NCI-H146 treated with DMSO at 0.1 percent for 48 hours (cell line): Measurements from ENCODE around the gene FA2H.
"Not testable (repeated sequence)": the region's sequence is repeated elsewhere in the genome, so short reads cannot be mapped to it uniquely, and the experiment has no call there.

Experiments used
- DNase-seq: peaks from one replicate; lab custom pipeline; 2025; ENCODE audit not compliant: unreplicated experiment; lab: John Stamatoyannopoulos, UW

FA2H gene

GRCh38 chr16:74691093-74691855 is 83.3 kb downstream of the FA2H start:
- DNase-seq: no peak

DNA sequence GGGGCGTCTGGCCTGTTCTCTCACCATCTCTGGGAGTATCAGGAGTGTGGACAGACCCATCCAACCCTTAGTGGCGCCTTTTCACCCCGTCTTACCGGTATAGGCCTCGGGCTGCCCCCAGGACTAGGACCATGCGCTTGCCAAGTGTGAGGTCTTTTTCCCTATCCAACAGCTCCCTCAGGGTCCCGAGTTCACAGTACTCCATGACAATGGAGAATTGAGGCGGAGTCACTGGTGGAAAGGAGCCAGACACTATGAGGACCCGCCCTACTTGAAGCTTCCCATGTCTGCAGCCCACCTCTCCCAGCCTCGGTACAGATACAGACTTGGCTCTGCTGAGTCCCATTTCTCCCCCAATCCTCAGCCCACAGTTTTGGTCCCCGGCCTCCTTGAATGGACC is 92.1 kb downstream of the FA2H start:
- no peak for DNase-seq

GRCh38 chr16:74680681-74681080 is 93.9 kb downstream of the FA2H start:
- DNase-seq: no peak

DNA sequence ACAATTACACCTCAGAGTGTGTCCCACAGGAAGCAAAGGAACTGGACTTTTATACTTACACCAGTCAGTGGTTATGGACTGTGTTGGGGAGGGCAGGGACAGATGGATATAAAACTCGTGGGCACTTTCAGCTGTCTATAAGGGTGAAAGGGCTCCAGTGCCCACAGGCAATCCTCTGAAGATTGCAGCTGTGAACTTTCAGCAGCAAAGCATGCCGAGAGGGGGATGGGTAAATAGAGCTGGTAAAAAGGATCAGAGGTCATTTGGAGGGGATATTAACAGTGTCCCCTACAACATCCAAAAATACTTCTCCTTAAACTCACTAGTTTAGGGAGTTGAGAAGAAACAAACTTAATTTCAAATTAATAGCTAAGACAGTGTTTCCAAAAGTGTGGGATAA is 94.6 kb downstream of the FA2H start:
- no peak for DNase-seq

DNA sequence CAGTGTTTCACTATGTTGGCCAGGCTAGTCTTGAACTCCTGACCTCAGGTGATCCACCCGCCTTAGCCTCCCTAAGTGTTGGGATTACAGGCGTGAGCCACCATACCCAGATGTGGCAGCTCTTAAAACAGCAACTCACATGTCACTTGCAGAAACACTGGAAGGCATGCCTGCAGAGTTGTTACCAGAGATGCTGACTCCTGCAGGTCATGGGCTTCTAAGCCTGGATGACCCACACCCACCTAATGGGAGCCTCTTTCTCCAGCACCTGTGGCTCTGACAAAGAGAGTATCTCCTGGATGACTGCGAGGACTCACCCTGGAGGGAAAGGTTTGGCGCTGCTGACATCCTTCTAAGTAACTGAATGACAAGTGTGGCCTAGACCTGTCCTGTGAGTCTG is 96.8 kb downstream of the FA2H start:
- no peak for DNase-seq

GRCh38 chr16:74673876-74674275 is 100.7 kb downstream of the FA2H start:
- no peak for DNase-seq

- DNase-seq: not testable (repeated sequence)
Observed at GRCh38 chr16:74668877-74669276, 105.7 kb downstream of the FA2H start.

- peak; percentile 28 for DNase-seq
Observed at GRCh38 chr16:74667255-74667700, 107.3 kb downstream of the FA2H start.

GRCh38 chr16:74666425-74667254 is 108.0 kb downstream of the FA2H start, which contains the start of gene RFWD3:
RFWD3 (minus strand) TSS chr16:74666877; CDS start chr16:74661449, 5,428 bp downstream.
- peak; percentile 91 for DNase-seq

- DNase-seq: no peak
Observed at GRCh38 chr16:74666010-74666421, 108.6 kb downstream of the FA2H start.
